GM12878 (cell line): Measurements from ENCODE around the gene VCAN. TPM values are rescaled to one million over a fixed set of nuclear protein-coding genes. Genes with fewer than 3 reads are reported as not detected.

Source experiments
- ATAC-seq: fragments of 200-7000 bp; cut with Tn5 transposase; 3 replicates; pipeline ENCODE4 v1.9.1; 2020; ENCODE audit warnings: mild to moderate bottlenecking, moderate library complexity
- BruUV-seq: library from RNA; stranded (reverse); fragments of 400-500 nt; replicated peaks from 2 replicates; lab custom pipeline; 2021; lab: Mats Ljungman, UMichigan
- CTCF ChIA-PET: fragments of 300-600 bp; sonication (Branson Sonifier 250); formaldehyde crosslinking; extraction: SDS; loops from one replicate; lab custom pipeline; 2021; ENCODE audit warnings: inconsistent platforms; lab: Yijun Ruan, JAX
- POLR2A ChIA-PET: fragments of 350-600 bp; formaldehyde crosslinking; extraction: SDS; loops from one replicate; lab custom pipeline; 2021; ENCODE audit warnings: inconsistent platforms; lab: Charles Lee
- RAD21 ChIA-PET: fragments of 300-600 bp; sonication (Branson Sonifier 250); formaldehyde crosslinking; loops from one replicate; lab custom pipeline; 2023; ENCODE audit warnings: antibody characterized with exemption; ENCODE audit not compliant: unreplicated experiment; lab: Charles Lee
- SMC1A ChIA-PET: fragments of 300-600 bp; sonication (Branson Sonifier 250); formaldehyde crosslinking; loops from one replicate; lab custom pipeline; 2023; ENCODE audit not compliant: unreplicated experiment, uncharacterized antibody; lab: Charles Lee
- DNase-seq: peaks from one replicate; pipeline ENCODE4 v3.0.0-alpha.2; 2011; ENCODE audit warnings: low read depth, low spot score
- FAIRE-seq: peaks from 3 replicates; lab custom pipeline; 2011; peaks lifted over from hg19 to GRCh38; lab: Jason Lieb, UNC
- H2AFZ ChIP-seq: 2 replicates; pipeline ENCODE4 v1.6.0; 2011; ENCODE audit warnings: low read depth, low read length, control low read depth; ENCODE audit not compliant: control insufficient read depth
- H3K27ac ChIP-seq: 2 replicates; pipeline ENCODE4 v1.5.1; 2011; ENCODE audit warnings: control low read depth; ENCODE audit not compliant: control insufficient read depth, insufficient read depth
- H3K27me3 ChIP-seq, 2 experiments: replicated peaks in 1 of 2; 2 replicates each; pipeline versions ENCODE4 v1.6.0 to v1.6.1; 2011; ENCODE audit warnings: low read length in 1 of 2; ENCODE audit not compliant: control insufficient read depth in 2 of 2, insufficient read depth in 2 of 2
- H3K36me3 ChIP-seq, 2 experiments: 2 replicates each; pipeline ENCODE4 v1.5.1; 2011; ENCODE audit warnings: low read length in 1 of 2; ENCODE audit not compliant: control insufficient read depth in 2 of 2, insufficient read depth in 2 of 2
- H3K4me1 ChIP-seq: 2 replicates; pipeline ENCODE4 v1.6.1; 2011; ENCODE audit warnings: mild to moderate bottlenecking, low read length, moderate library complexity, mixed read lengths; ENCODE audit not compliant: control insufficient read depth, insufficient read depth
- H3K4me2 ChIP-seq: 2 replicates; pipeline ENCODE4 v1.6.0; 2011; ENCODE audit warnings: control low read depth; ENCODE audit not compliant: control insufficient read depth, insufficient read depth
- H3K4me3 ChIP-seq: fragments of 200-600 bp; sonication (generic); 2 replicates; pipeline ENCODE4 v1.5.1; 2016
- H3K79me2 ChIP-seq: 2 replicates; pipeline ENCODE4 v1.6.0; 2011; ENCODE audit warnings: low read length; ENCODE audit not compliant: control insufficient read depth, insufficient read depth
- H3K9ac ChIP-seq: 2 replicates; pipeline ENCODE4 v1.8.0; 2011; ENCODE audit warnings: low read length, control low read depth, mixed read lengths; ENCODE audit not compliant: control insufficient read depth, insufficient read depth
- H3K9me3 ChIP-seq: replicated peaks from 3 replicates; pipeline ENCODE4 v1.5.1; 2011; ENCODE audit warnings: mild to moderate bottlenecking, low read length; ENCODE audit not compliant: control insufficient read depth, insufficient read depth
- H4K20me1 ChIP-seq: 2 replicates; pipeline ENCODE4 v1.6.0; 2011; ENCODE audit not compliant: control insufficient read depth, insufficient read depth
- ATF2 ChIP-seq: IDR thresholded peaks from 2 replicates; pipeline ENCODE4 v1.6.1; 2012; ENCODE audit warnings: low read length, inconsistent platforms
- ELK1 ChIP-seq: IDR thresholded peaks from 2 replicates; pipeline ENCODE4 v1.6.1; 2012; ENCODE audit warnings: low read depth, low read length, improper control_type of control experiment
- EZH2 ChIP-seq: IDR thresholded peaks from 2 replicates; pipeline ENCODE4 v1.6.1; 2012; ENCODE audit warnings: low read depth, mild to moderate bottlenecking, control low read depth, inconsistent platforms, low read length, borderline replicate concordance; ENCODE audit not compliant: control insufficient read depth
- GABPA ChIP-seq: IDR thresholded peaks from 2 replicates; pipeline ENCODE4 v1.6.1; 2014; ENCODE audit warnings: antibody characterized with exemption, low read depth, mild to moderate bottlenecking, inconsistent platforms
- HCFC1 ChIP-seq: fragments of 150-350 bp; IDR thresholded peaks from 2 replicates; pipeline ENCODE4 v1.6.1; 2014; ENCODE audit warnings: low read length
- MEF2A ChIP-seq: IDR thresholded peaks from 2 replicates; pipeline ENCODE4 v1.6.1; 2011; ENCODE audit warnings: low read depth, mild to moderate bottlenecking, low read length, moderate library complexity; ENCODE audit not compliant: insufficient read depth
- MTA2 ChIP-seq: fragments of 450-650 bp; IDR thresholded peaks from 2 replicates; pipeline ENCODE4 v1.6.1; 2016; ENCODE audit warnings: low read depth, mild to moderate bottlenecking, moderate library complexity
- NFYA ChIP-seq: IDR thresholded peaks from 2 replicates; pipeline ENCODE4 v1.6.1; 2011; ENCODE audit warnings: low read depth, mild to moderate bottlenecking, low read length, improper control_type of control experiment, borderline replicate concordance
- PBX3 ChIP-seq: IDR thresholded peaks from 2 replicates; pipeline ENCODE4 v1.6.1; 2011; ENCODE audit warnings: mild to moderate bottlenecking, low read depth, low read length, moderate library complexity; ENCODE audit not compliant: insufficient replicate concordance
- POLR2A ChIP-seq: IDR thresholded peaks from 2 replicates; pipeline ENCODE4 v1.6.1; 2011; ENCODE audit warnings: low read depth, mild to moderate bottlenecking, low read length
- RAD21 ChIP-seq: IDR thresholded peaks from 2 replicates; pipeline ENCODE4 v1.6.1; 2011; ENCODE audit warnings: mild to moderate bottlenecking, low read depth, low read length, moderate library complexity; ENCODE audit not compliant: insufficient read depth
- SUZ12 ChIP-seq: fragments of 200-600 bp; sonication (generic); IDR thresholded peaks from one replicate; pipeline ENCODE4 v1.6.1; 2018; ENCODE audit warnings: antibody characterized with exemption, mild to moderate bottlenecking; ENCODE audit not compliant: unreplicated experiment
- TARDBP ChIP-seq: IDR thresholded peaks from 2 replicates; pipeline ENCODE4 v1.6.1; 2016; ENCODE audit warnings: borderline replicate concordance
- WGBS: methylation state at CpG from one replicate; pipeline ENCODE4 v1.1.6; 2016; ENCODE audit warnings: low lambda C conversion rate; ENCODE audit not compliant: insufficient replicate concordance, insufficient coverage; ENCODE audit errors: missing lambda C conversion rate; 5-methylcytosine and 5-hydroxymethylcytosine counted together
- in situ Hi-C: fragments of 300-500 bp; cut with MboI; formaldehyde crosslinking; loops from 9 replicates; pipeline ENCODE4 v1.14.3; 2018; ENCODE audit warnings: mixed read lengths
- intact Hi-C: fragments of 100-400 bp; cut with micrococcal nuclease; formaldehyde crosslinking; loops from one replicate; pipeline ENCODE4 v1.14.2; 2022; ENCODE audit not compliant: unreplicated experiment
- polyA plus RNA-seq, 11 experiments: library from polyadenylated mRNA; depleted of rRNA in 4 of 11; unstranded in 6 of 11; stranded (reverse) in 5 of 11; fragments of >200 nt; fragmentation: Nextera tagmentation in 4 of 11; fragmentation: Illumina TruSeq in 1 of 11; extraction: Ambion mirVana in 4 of 11; extraction: Trizol in 1 of 11; gene quantifications; 1 replicate in 1 of 11; 2 replicates in 10 of 11; pipeline versions ENCODE4 v1.2.1 to v1.2.3, GENCODE V29; 2011 to 2016; ENCODE audit warnings: inconsistent platforms in 2 of 11, missing spikeins in 2 of 11, low read depth in 1 of 11
- total RNA-seq, 4 experiments: library from RNA; depleted of rRNA in 3 of 4; stranded (reverse); fragments of >200 nt in 3 of 4; fragmentation: Illumina TruSeq in 1 of 4; extraction: Trizol in 1 of 4; gene quantifications; 2 replicates each; pipeline versions ENCODE4 v1.2.1 to v1.2.3, GENCODE V29; 2013 to 2021

VCAN gene
- total and polyA plus RNA-seq, 10 of the 15 experiments (the other 5 are each of a cell fraction or from before 2014, with no cell fraction given) = 1.2 to 15.2 (median 4.5) TPM

GRCh38 chr5:83430130-83431010 is 41.2 kb upstream of the VCAN start (continued):
- TF ChIP-seq PBX3 (no peak), GABPA (0 out of 2 replicates have a peak, but pooled peaks have one; percentile 25), HCFC1 (no peak), ELK1 (peak; percentile 82; the same call in 1 of the 2 replicates)

- Histone ChIP-seq H3K36me3 (no peaks in the 10 kb centered on the region), H3K79me2 (no peaks in the 10 kb centered on the region), H3K4me1 (no peaks in the 10 kb centered on the region), H2AFZ (no peak overlapping the region), H4K20me1 (no peaks in the 10 kb centered on the region), H3K9ac (no peak overlapping the region), H3K27ac (no peak overlapping the region), H3K27me3 (no peaks in the 10 kb centered on the region), H3K9me3 (no peaks in the 10 kb centered on the region; the same call in 1 of the 3 replicates), H3K4me2 (no peak overlapping the region), H3K4me3 (no peak overlapping the region)
- ATAC-seq = no peak
- FAIRE-seq = no peak
- no TSS peak for BruUV-seq
- RAD21 ChIA-PET = no interaction called here
- intact Hi-C loops (loop anchor here (5.0 to 10.0 kb wide), 2 partner anchors 357 to 549 kb away; partner anchors contain the start of genes TMEM167A and XRCC4), in situ Hi-C loops (loop anchor here (25.0 kb wide), 1 partner anchor 797 kb away; no protein-coding TSS in a partner anchor)
- SMC1A ChIA-PET = interaction anchor here (0.7 to 1.1 kb wide), 2 partner anchors 125 to 363 kb away, joined by 3 read pairs; no protein-coding TSS in a partner anchor
- CTCF ChIA-PET = no interaction called here
- no peak for TF ChIP-seq SUZ12
- no peak for TF ChIP-seq NFYA
- TF ChIP-seq MEF2A = no peak
- TF ChIP-seq EZH2 = no peak
- TF ChIP-seq TARDBP = no peak
- no peak for TF ChIP-seq RAD21
- TF ChIP-seq GABPA = no peak
- TF ChIP-seq MTA2 = no peak
- TF ChIP-seq ATF2 = no peak
- TF ChIP-seq POLR2A = no peak
- no peak for TF ChIP-seq ELK1
- WGBS = 48% methylated on average over 2 of the region's 2 CpGs
- DNase-seq = no peak
- POLR2A ChIA-PET = no interaction called here
These were observed 37.7 kb upstream of the VCAN start for GRCh38 chr5:83433891-83434290.
